ENCODE results near the gene B9D2. TPM values are rescaled to one million over a fixed set of nuclear protein-coding genes. Genes with fewer than 3 reads are reported as not detected.

The B9D2 gene
- total RNA-seq, 4 donors from 2014 or later, result 5.9 to 12.5 (median 9.9) TPM

DNA sequence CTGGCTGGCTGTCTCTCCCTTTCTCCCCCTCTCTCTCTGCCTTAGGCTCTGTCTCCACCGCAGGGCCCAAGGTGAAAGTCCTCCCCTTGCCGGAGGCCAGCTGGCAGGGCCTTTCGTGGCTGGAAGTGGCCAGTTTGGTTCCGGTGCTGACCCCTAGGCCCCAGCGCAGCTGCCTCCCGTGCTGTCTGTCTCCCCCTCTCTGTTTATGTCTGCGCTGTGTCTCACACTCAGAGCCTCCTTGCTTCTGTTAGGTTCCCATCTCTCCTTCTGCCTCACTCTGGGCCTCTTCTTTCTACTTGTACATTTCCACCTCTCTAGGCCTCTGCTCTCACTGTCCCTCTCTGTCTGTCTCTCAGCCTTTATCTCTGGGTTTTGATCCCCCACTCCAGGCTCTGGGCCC, 40.9 kb downstream of the B9D2 start:
- H3K36me3 ChIP-seq, result peaks cover 8 to 18% of the 10 kb centered on the region in 2 donors
- intact Hi-C loops (cut with DNase I), result no loop called here
- TF ChIP-seq CTCF (IDR thresholded peaks at IDR 0.05), result no peak

GRCh38 chr19:41322451-41322850, 41.5 kb downstream of the B9D2 start:
- peak overlapping the region in 2 of 3 donors; percentile 76 to 85 for H3K27ac ChIP-seq
- no peak overlapping the region for H3K4me3 ChIP-seq (replicated peaks in 1 of 3)
- peaks cover 31 to 61% of the 10 kb centered on the region in 2 donors for H3K4me1 ChIP-seq
- no peaks in the 10 kb centered on the region for H3K9me3 ChIP-seq
- no peak for DNase-seq
- intact Hi-C loops (cut with DNase I), result no loop called here
- H3K27me3 ChIP-seq, result no peaks in the 10 kb centered on the region
- WGBS, 2 donors, result 85 to 88% methylated on average over 10 to 11 of the region's 11 CpGs
- TF ChIP-seq POLR2A (IDR thresholded peaks at IDR 0.05), result no peak
- no peak for TF ChIP-seq CTCF (IDR thresholded peaks at IDR 0.05)
- H3K36me3 ChIP-seq, result peaks cover 8 to 22% of the 10 kb centered on the region in 2 donors

More for the DNA sequence above, 40.9 kb downstream of the B9D2 start:
- H3K27ac ChIP-seq, result peak overlapping the region; percentile 39 to 85 (median 76)
- no peaks in the 10 kb centered on the region for H3K27me3 ChIP-seq
- DNase-seq, result no peak
- WGBS, 2 donors, result 74 to 81% methylated on average over 7 of the region's 7 CpGs
- H3K9me3 ChIP-seq, result no peaks in the 10 kb centered on the region
- H3K4me3 ChIP-seq (replicated peaks in 1 of 3), result no peak overlapping the region
- H3K4me1 ChIP-seq, result peaks cover 36 to 67% of the 10 kb centered on the region in 2 donors

GRCh38 chr19:41321600-41322270, 42.2 kb downstream of the B9D2 start:
- intact Hi-C loops (cut with DNase I), result no loop called here
- H3K4me3 ChIP-seq (replicated peaks in 1 of 3), result no peak overlapping the region
- TF ChIP-seq POLR2A (IDR thresholded peaks at IDR 0.05) (no peak), CTCF (IDR thresholded peaks at IDR 0.05) (peak in 5 of 6 experiments; percentile 10 to 54 (median 49))
- H3K4me1 ChIP-seq, result peaks cover 24 to 54% of the 10 kb centered on the region in 2 donors
- peak; percentile 37 to 44 for DNase-seq
- peaks cover 13 to 29% of the 10 kb centered on the region in 2 donors for H3K36me3 ChIP-seq
- peak overlapping the region in 2 of 3 donors; percentile 53 to 76 for H3K27ac ChIP-seq
- no peaks in the 10 kb centered on the region for H3K9me3 ChIP-seq
- no peaks in the 10 kb centered on the region for H3K27me3 ChIP-seq
- 55 to 68% methylated on average over 5 to 10 of the region's 10 CpGs for WGBS, 2 donors

GRCh38 chr19:41321204-41321599, 42.7 kb downstream of the B9D2 start:
- H3K36me3 ChIP-seq, result peaks cover 19 to 35% of the 10 kb centered on the region in 2 donors

More at GRCh38 chr19:41321204-41321599, 42.7 kb downstream of the B9D2 start:
- Histone ChIP-seq H3K9me3 (no peaks in the 10 kb centered on the region), H3K27ac (no peak overlapping the region), H3K4me1 (peaks cover 21 to 49% of the 10 kb centered on the region in 2 donors), H3K4me3 (replicated peaks in 1 of 3) (no peak overlapping the region), H3K27me3 (no peaks in the 10 kb centered on the region)
- WGBS, 2 donors, result 67 to 98% methylated on average over 6 of the region's 7 CpGs
- intact Hi-C loops (cut with DNase I), result no loop called here
- no peak for DNase-seq
- TF ChIP-seq CTCF (IDR thresholded peaks at IDR 0.05), result no peak
- no peak for TF ChIP-seq POLR2A (IDR thresholded peaks at IDR 0.05)
